ENCODE measurements around the gene ARMC3. TPM values are rescaled to one million over a fixed set of nuclear protein-coding genes. Genes with fewer than 3 reads are reported as not detected.

ARMC3 gene
- total and polyA plus RNA-seq, 9 of the 15 experiments (the other 6 are each of a cell fraction or from before 2014, with no cell fraction given), result 0.33 to 1.1 (median 0.62) TPM

GRCh38 chr10:22988581-22989360 lies 60.9 kb downstream of the ARMC3 start (continued):
- no peak for TF ChIP-seq XRCC4 (IDR thresholded peaks at IDR 0.05; ENCODE audit: extremely low read depth, insufficient read depth, insufficient read length)
- no peak for TF ChIP-seq CREB3 (tag; conservative IDR thresholded peaks at IDR 0.05; ENCODE audit: low read depth)
- no peak for TF ChIP-seq HNRNPK (IDR thresholded peaks at IDR 0.05; ENCODE audit: low read depth, low read length, poor library complexity, severe bottlenecking)
- TF ChIP-seq MBD2 (IDR thresholded peaks at IDR 0.05; ENCODE audit: borderline replicate concordance, low read depth), result no peak
- no peak for TF ChIP-seq HNRNPUL1 (IDR thresholded peaks at IDR 0.05; ENCODE audit: low read length)
- TF ChIP-seq, protein P1, sequence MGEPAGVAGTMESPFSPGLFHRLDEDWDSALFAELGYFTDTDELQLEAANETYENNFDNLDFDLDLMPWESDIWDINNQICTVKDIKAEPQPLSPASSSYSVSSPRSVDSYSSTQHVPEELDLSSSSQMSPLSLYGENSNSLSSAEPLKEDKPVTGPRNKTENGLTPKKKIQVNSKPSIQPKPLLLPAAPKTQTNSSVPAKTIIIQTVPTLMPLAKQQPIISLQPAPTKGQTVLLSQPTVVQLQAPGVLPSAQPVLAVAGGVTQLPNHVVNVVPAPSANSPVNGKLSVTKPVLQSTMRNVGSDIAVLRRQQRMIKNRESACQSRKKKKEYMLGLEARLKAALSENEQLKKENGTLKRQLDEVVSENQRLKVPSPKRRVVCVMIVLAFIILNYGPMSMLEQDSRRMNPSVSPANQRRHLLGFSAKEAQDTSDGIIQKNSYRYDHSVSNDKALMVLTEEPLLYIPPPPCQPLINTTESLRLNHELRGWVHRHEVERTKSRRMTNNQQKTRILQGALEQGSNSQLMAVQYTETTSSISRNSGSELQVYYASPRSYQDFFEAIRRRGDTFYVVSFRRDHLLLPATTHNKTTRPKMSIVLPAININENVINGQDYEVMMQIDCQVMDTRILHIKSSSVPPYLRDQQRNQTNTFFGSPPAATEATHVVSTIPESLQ (CRISPR knock-in tag; IDR thresholded peaks at IDR 0.05), result no peak
- TF ChIP-seq TRIM24 (IDR thresholded peaks at IDR 0.05), result 0 out of 4 replicates have a peak, but pooled peaks of 1 of the 2 experiments have one; percentile 14
- TF ChIP-seq POLR2AphosphoS5 (IDR thresholded peaks at IDR 0.05; ENCODE audit: control insufficient read depth, insufficient read depth, low read depth, low read length), result no peak
- TF ChIP-seq BRD9 (IDR thresholded peaks at IDR 0.05; ENCODE audit: low read depth, partially characterized antibody), result peak; percentile 95
- TF ChIP-seq ZEB2 (IDR thresholded peaks at IDR 0.05), result no peak
- 0 out of 2 replicates have a peak, but pooled peaks have one; percentile 20 for TF ChIP-seq ZNF384 (IDR thresholded peaks at IDR 0.05; ENCODE audit: low read depth, low read length)
- no peak for TF ChIP-seq ZBED1 (IDR thresholded peaks at IDR 0.05)
- TF ChIP-seq POLR2G (IDR thresholded peaks at IDR 0.05; ENCODE audit: low read depth, low read length), result no peak
- no peak for TF ChIP-seq RUNX1 (IDR thresholded peaks at IDR 0.05; ENCODE audit: low read depth)
- no peak for TF ChIP-seq ZNF668 (CRISPR knock-in tag; IDR thresholded peaks at IDR 0.05)
- TF ChIP-seq, protein P2, sequence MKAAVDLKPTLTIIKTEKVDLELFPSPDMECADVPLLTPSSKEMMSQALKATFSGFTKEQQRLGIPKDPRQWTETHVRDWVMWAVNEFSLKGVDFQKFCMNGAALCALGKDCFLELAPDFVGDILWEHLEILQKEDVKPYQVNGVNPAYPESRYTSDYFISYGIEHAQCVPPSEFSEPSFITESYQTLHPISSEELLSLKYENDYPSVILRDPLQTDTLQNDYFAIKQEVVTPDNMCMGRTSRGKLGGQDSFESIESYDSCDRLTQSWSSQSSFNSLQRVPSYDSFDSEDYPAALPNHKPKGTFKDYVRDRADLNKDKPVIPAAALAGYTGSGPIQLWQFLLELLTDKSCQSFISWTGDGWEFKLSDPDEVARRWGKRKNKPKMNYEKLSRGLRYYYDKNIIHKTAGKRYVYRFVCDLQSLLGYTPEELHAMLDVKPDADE (conservative IDR thresholded peaks at IDR 0.05; ENCODE audit: control insufficient read depth, low read depth, low read length), result no peak
- TF ChIP-seq, protein P3, sequence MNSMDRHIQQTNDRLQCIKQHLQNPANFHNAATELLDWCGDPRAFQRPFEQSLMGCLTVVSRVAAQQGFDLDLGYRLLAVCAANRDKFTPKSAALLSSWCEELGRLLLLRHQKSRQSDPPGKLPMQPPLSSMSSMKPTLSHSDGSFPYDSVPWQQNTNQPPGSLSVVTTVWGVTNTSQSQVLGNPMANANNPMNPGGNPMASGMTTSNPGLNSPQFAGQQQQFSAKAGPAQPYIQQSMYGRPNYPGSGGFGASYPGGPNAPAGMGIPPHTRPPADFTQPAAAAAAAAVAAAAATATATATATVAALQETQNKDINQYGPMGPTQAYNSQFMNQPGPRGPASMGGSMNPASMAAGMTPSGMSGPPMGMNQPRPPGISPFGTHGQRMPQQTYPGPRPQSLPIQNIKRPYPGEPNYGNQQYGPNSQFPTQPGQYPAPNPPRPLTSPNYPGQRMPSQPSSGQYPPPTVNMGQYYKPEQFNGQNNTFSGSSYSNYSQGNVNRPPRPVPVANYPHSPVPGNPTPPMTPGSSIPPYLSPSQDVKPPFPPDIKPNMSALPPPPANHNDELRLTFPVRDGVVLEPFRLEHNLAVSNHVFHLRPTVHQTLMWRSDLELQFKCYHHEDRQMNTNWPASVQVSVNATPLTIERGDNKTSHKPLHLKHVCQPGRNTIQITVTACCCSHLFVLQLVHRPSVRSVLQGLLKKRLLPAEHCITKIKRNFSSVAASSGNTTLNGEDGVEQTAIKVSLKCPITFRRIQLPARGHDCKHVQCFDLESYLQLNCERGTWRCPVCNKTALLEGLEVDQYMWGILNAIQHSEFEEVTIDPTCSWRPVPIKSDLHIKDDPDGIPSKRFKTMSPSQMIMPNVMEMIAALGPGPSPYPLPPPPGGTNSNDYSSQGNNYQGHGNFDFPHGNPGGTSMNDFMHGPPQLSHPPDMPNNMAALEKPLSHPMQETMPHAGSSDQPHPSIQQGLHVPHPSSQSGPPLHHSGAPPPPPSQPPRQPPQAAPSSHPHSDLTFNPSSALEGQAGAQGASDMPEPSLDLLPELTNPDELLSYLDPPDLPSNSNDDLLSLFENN (IDR thresholded peaks at IDR 0.05; ENCODE audit: low read depth in 2 of 2, low read length in 2 of 2), result no peak
- TF ChIP-seq ZBTB8A (IDR thresholded peaks at IDR 0.05; ENCODE audit: partially characterized antibody), result no peak
- no peak for TF ChIP-seq ZNF561 (CRISPR knock-in tag; conservative IDR thresholded peaks at IDR 0.05)
- TF ChIP-seq BHLHE40 (IDR thresholded peaks at IDR 0.05; ENCODE audit: low read length), result peak; percentile 29; the same call in 1 of the 2 replicates
- no peak for TF ChIP-seq MYNN (IDR thresholded peaks at IDR 0.05)
- TF ChIP-seq MYNN (CRISPR knock-in tag; IDR thresholded peaks at IDR 0.05), result no peak

Measured in K562 (cell line).